DND-41 (cell line): ENCODE data around the gene ERICH3.

Experiments used
- ATAC-seq: fragments of 200-7000 bp; cut with Tn5 transposase; 3 replicates; pipeline ENCODE4 v1.9.1; 2021; ENCODE audit warnings: low read depth; ENCODE audit not compliant: insufficient read depth
- DNase-seq: peaks from one replicate; pipeline ENCODE4 v3.0.0-alpha.2; 2020
- H2AFZ ChIP-seq: 2 replicates; pipeline ENCODE4 v1.6.0; 2012; ENCODE audit warnings: low read depth, low read length
- H3K27ac ChIP-seq: 2 replicates; pipeline ENCODE4 v1.5.1; 2012; ENCODE audit warnings: low read length, inconsistent platforms
- H3K27me3 ChIP-seq: fragments of 200-600 bp; sonication (generic); 2 replicates; pipeline ENCODE4 v1.6.0; 2012; ENCODE audit warnings: low read length, mild to moderate bottlenecking, inconsistent platforms; ENCODE audit not compliant: insufficient read depth, poor library complexity
- H3K36me3 ChIP-seq: 2 replicates; pipeline ENCODE4 v1.5.1; 2012; ENCODE audit warnings: low read length, inconsistent platforms; ENCODE audit not compliant: insufficient read depth
- H3K4me1 ChIP-seq: 2 replicates; pipeline ENCODE4 v1.5.1; 2012; ENCODE audit warnings: mild to moderate bottlenecking, low read length; ENCODE audit not compliant: insufficient read depth
- H3K4me2 ChIP-seq: 2 replicates; pipeline ENCODE4 v1.6.0; 2012; ENCODE audit warnings: mild to moderate bottlenecking, moderate library complexity, low read length, inconsistent platforms; ENCODE audit not compliant: insufficient read depth
- H3K4me3 ChIP-seq, 2 experiments: fragments of 200-600 bp in 1 of 2; shearing (Covaris generic) in 1 of 2; 2 replicates each; pipeline ENCODE4 v1.5.1; 2012 to 2016; ENCODE audit warnings: inconsistent platforms in 2 of 2, low read length in 2 of 2, mild to moderate bottlenecking in 2 of 2, low read depth in 1 of 2, moderate library complexity in 1 of 2
- H3K79me2 ChIP-seq: 2 replicates; pipeline ENCODE4 v1.6.0; 2012; ENCODE audit warnings: low read length, inconsistent platforms; ENCODE audit not compliant: insufficient read depth
- H3K9ac ChIP-seq: 2 replicates; pipeline ENCODE4 v1.6.0; 2012; ENCODE audit warnings: low read depth, mild to moderate bottlenecking, inconsistent platforms, low read length, moderate library complexity
- H3K9me3 ChIP-seq: 2 replicates; pipeline ENCODE4 v1.5.1; 2012; ENCODE audit warnings: low read length, moderate library complexity, mild to moderate bottlenecking, inconsistent platforms; ENCODE audit not compliant: insufficient read depth, severe bottlenecking
- H4K20me1 ChIP-seq: 2 replicates; pipeline ENCODE4 v1.6.0; 2012; ENCODE audit warnings: low read length; ENCODE audit not compliant: insufficient read depth
- CTCF ChIP-seq: IDR thresholded peaks from 2 replicates; pipeline ENCODE4 v1.5.1; 2012; ENCODE audit warnings: borderline replicate concordance, low read length, moderate library complexity, mild to moderate bottlenecking; ENCODE audit not compliant: poor library complexity, severe bottlenecking; ENCODE audit errors: extremely low read depth
- EZH2 ChIP-seq: IDR thresholded peaks from 3 replicates; pipeline ENCODE4 v1.6.1; 2012; ENCODE audit warnings: borderline replicate concordance, low read depth, mild to moderate bottlenecking, moderate library complexity, low read length, inconsistent platforms; ENCODE audit not compliant: severe bottlenecking

ERICH3 gene

GRCh38 chr1:74571493-74571800, 102.1 kb downstream of the ERICH3 start:
- no peaks in the 10 kb centered on the region for H3K79me2 ChIP-seq
- no peak overlapping the region for H3K9ac ChIP-seq
- H4K20me1 ChIP-seq: no peaks in the 10 kb centered on the region
- no peak for ATAC-seq
- H3K27ac ChIP-seq: no peak overlapping the region
- H3K4me2 ChIP-seq: no peak overlapping the region
- no peaks in the 10 kb centered on the region for H3K4me1 ChIP-seq
- DNase-seq: no peak
- H3K27me3 ChIP-seq: no peaks in the 10 kb centered on the region
- no peak for TF ChIP-seq CTCF
- no peak for TF ChIP-seq EZH2
- no peak overlapping the region for H3K4me3 ChIP-seq
- H2AFZ ChIP-seq: no peak overlapping the region
- no peaks in the 10 kb centered on the region for H3K36me3 ChIP-seq
- H3K9me3 ChIP-seq: no peaks in the 10 kb centered on the region

- Histone ChIP-seq H4K20me1 (no peaks in the 10 kb centered on the region), H3K36me3 (no peaks in the 10 kb centered on the region), H3K79me2 (no peaks in the 10 kb centered on the region), H3K9ac (no peak overlapping the region), H3K4me1 (no peaks in the 10 kb centered on the region), H3K27me3 (no peaks in the 10 kb centered on the region), H2AFZ (no peak overlapping the region), H3K27ac (no peak overlapping the region), H3K9me3 (no peaks in the 10 kb centered on the region), H3K4me3 (no peak overlapping the region), H3K4me2 (no peak overlapping the region)
- TF ChIP-seq EZH2: no peak
- TF ChIP-seq CTCF: no peak
- DNase-seq: no peak
- ATAC-seq: no peak
Observed at GRCh38 chr1:74570797-74571492, 102.6 kb downstream of the ERICH3 start.

- H3K36me3 ChIP-seq: no peaks in the 10 kb centered on the region
- no peak overlapping the region for H2AFZ ChIP-seq
- H3K27ac ChIP-seq: no peak overlapping the region
- H3K79me2 ChIP-seq: no peaks in the 10 kb centered on the region
- no peak overlapping the region for H3K9ac ChIP-seq
- no peaks in the 10 kb centered on the region for H3K4me1 ChIP-seq
- no peak for DNase-seq
- no peak for ATAC-seq
- H3K9me3 ChIP-seq: no peaks in the 10 kb centered on the region
- H3K4me2 ChIP-seq: no peak overlapping the region
- no peak overlapping the region for H3K4me3 ChIP-seq
- no peaks in the 10 kb centered on the region for H4K20me1 ChIP-seq
- H3K27me3 ChIP-seq: no peaks in the 10 kb centered on the region
- TF ChIP-seq CTCF (no peak), EZH2 (no peak)
Observed at GRCh38 chr1:74549932-74550331, 123.7 kb downstream of the ERICH3 start.
